DND-41 (cell line): ENCODE measurements around the gene CALHM6.

Experiments
- ATAC-seq: fragments of 200-7000 bp; cut with Tn5 transposase; 3 replicates; pipeline ENCODE4 v1.9.1; 2021; ENCODE audit warnings: low read depth; ENCODE audit not compliant: insufficient read depth
- DNase-seq: peaks from one replicate; pipeline ENCODE4 v3.0.0-alpha.2; 2020
- H2AFZ ChIP-seq: 2 replicates; pipeline ENCODE4 v1.6.0; 2012; ENCODE audit warnings: low read depth, low read length
- H3K27ac ChIP-seq: 2 replicates; pipeline ENCODE4 v1.5.1; 2012; ENCODE audit warnings: low read length, inconsistent platforms
- H3K27me3 ChIP-seq: fragments of 200-600 bp; sonication (generic); 2 replicates; pipeline ENCODE4 v1.6.0; 2012; ENCODE audit warnings: low read length, mild to moderate bottlenecking, inconsistent platforms; ENCODE audit not compliant: insufficient read depth, poor library complexity
- H3K36me3 ChIP-seq: 2 replicates; pipeline ENCODE4 v1.5.1; 2012; ENCODE audit warnings: low read length, inconsistent platforms; ENCODE audit not compliant: insufficient read depth
- H3K4me1 ChIP-seq: 2 replicates; pipeline ENCODE4 v1.5.1; 2012; ENCODE audit warnings: mild to moderate bottlenecking, low read length; ENCODE audit not compliant: insufficient read depth
- H3K4me2 ChIP-seq: 2 replicates; pipeline ENCODE4 v1.6.0; 2012; ENCODE audit warnings: mild to moderate bottlenecking, moderate library complexity, low read length, inconsistent platforms; ENCODE audit not compliant: insufficient read depth
- H3K4me3 ChIP-seq, 2 experiments: fragments of 200-600 bp in 1 of 2; shearing (Covaris generic) in 1 of 2; 2 replicates each; pipeline ENCODE4 v1.5.1; 2012 to 2016; ENCODE audit warnings: inconsistent platforms in 2 of 2, low read length in 2 of 2, mild to moderate bottlenecking in 2 of 2, low read depth in 1 of 2, moderate library complexity in 1 of 2
- H3K79me2 ChIP-seq: 2 replicates; pipeline ENCODE4 v1.6.0; 2012; ENCODE audit warnings: low read length, inconsistent platforms; ENCODE audit not compliant: insufficient read depth
- H3K9ac ChIP-seq: 2 replicates; pipeline ENCODE4 v1.6.0; 2012; ENCODE audit warnings: low read depth, mild to moderate bottlenecking, inconsistent platforms, low read length, moderate library complexity
- H3K9me3 ChIP-seq: 2 replicates; pipeline ENCODE4 v1.5.1; 2012; ENCODE audit warnings: low read length, moderate library complexity, mild to moderate bottlenecking, inconsistent platforms; ENCODE audit not compliant: insufficient read depth, severe bottlenecking
- H4K20me1 ChIP-seq: 2 replicates; pipeline ENCODE4 v1.6.0; 2012; ENCODE audit warnings: low read length; ENCODE audit not compliant: insufficient read depth
- CTCF ChIP-seq: IDR thresholded peaks from 2 replicates; pipeline ENCODE4 v1.5.1; 2012; ENCODE audit warnings: borderline replicate concordance, low read length, moderate library complexity, mild to moderate bottlenecking; ENCODE audit not compliant: poor library complexity, severe bottlenecking; ENCODE audit errors: extremely low read depth
- EZH2 ChIP-seq: IDR thresholded peaks from 3 replicates; pipeline ENCODE4 v1.6.1; 2012; ENCODE audit warnings: borderline replicate concordance, low read depth, mild to moderate bottlenecking, moderate library complexity, low read length, inconsistent platforms; ENCODE audit not compliant: severe bottlenecking

CALHM6 gene

GRCh38 chr6:116461932-116462885 is 1.0 kb downstream of the CALHM6 start:
- peak overlapping the region; percentile 71 for H2AFZ ChIP-seq
- ATAC-seq (peak; percentile 87), DNase-seq (peak; percentile 72)
- H3K27me3 ChIP-seq, result no peaks in the 10 kb centered on the region
- no peaks in the 10 kb centered on the region for H3K36me3 ChIP-seq
- peaks cover 27% of the 10 kb centered on the region for H3K4me1 ChIP-seq
- H3K4me2 ChIP-seq, result peak overlapping the region; percentile 69
- H3K9me3 ChIP-seq, result no peaks in the 10 kb centered on the region
- H3K9ac ChIP-seq, result peak overlapping the region; percentile 63
- H3K79me2 ChIP-seq, result no peaks in the 10 kb centered on the region
- H4K20me1 ChIP-seq, result no peaks in the 10 kb centered on the region
- H3K4me3 ChIP-seq, result peak overlapping the region; percentile 6 to 61; a peak in 3 of 4 replicates
- H3K27ac ChIP-seq, result peak overlapping the region; percentile 67
- no peak for TF ChIP-seq CTCF
- TF ChIP-seq EZH2, result no peak

GRCh38 chr6:116463301-116463700 is 2.1 kb downstream of the CALHM6 start:
- Histone ChIP-seq H3K36me3 (no peaks in the 10 kb centered on the region), H4K20me1 (no peaks in the 10 kb centered on the region), H3K9me3 (no peaks in the 10 kb centered on the region), H3K27ac (no peak overlapping the region; the same call in 1 of the 2 replicates), H3K4me1 (peaks cover 18% of the 10 kb centered on the region), H3K4me3 (peak overlapping the region in 1 of 2 experiments; percentile 61; a peak in 1 of 4 replicates), H3K9ac (peak overlapping the region; percentile 63; the same call in 1 of the 2 replicates), H3K79me2 (no peaks in the 10 kb centered on the region), H3K27me3 (no peaks in the 10 kb centered on the region), H2AFZ (no peak overlapping the region), H3K4me2 (peak overlapping the region; percentile 69)
- DNase-seq (no peak), ATAC-seq (no peak)
- TF ChIP-seq CTCF (no peak), EZH2 (no peak)

- no peak overlapping the region for H2AFZ ChIP-seq
- no peak overlapping the region for H3K27ac ChIP-seq
- no peak overlapping the region for H3K9ac ChIP-seq
- peaks cover 18% of the 10 kb centered on the region for H3K4me1 ChIP-seq
- H4K20me1 ChIP-seq, result no peaks in the 10 kb centered on the region
- H3K9me3 ChIP-seq, result no peaks in the 10 kb centered on the region
- no peaks in the 10 kb centered on the region for H3K36me3 ChIP-seq
- no peak overlapping the region for H3K4me3 ChIP-seq
- no peaks in the 10 kb centered on the region for H3K27me3 ChIP-seq
- no peak overlapping the region for H3K4me2 ChIP-seq
- TF ChIP-seq CTCF (no peak), EZH2 (no peak)
- ATAC-seq (no peak), DNase-seq (no peak)
- H3K79me2 ChIP-seq, result no peaks in the 10 kb centered on the region
Measured at GRCh38 chr6:116465246-116465645, 4.1 kb downstream of the CALHM6 start.
